Mesothelial cell of epicardium (in vitro differentiated cells): ENCODE measurements around the gene OVOL2. TPM values are rescaled to one million over a fixed set of nuclear protein-coding genes. Genes with fewer than 3 reads are reported as not detected.

Source experiments
- DNase-seq, 2 experiments: peaks; one replicate each; pipeline ENCODE4 v3.0.0; 2021; ENCODE audit warnings: low spot score in 2 of 2; ENCODE audit not compliant: unreplicated experiment in 2 of 2
- H3K27ac Mint-ChIP-seq: 2 replicates; pipeline ENCODE4 v1.8.0; 2021; ENCODE audit warnings: mixed read lengths
- H3K27me3 Mint-ChIP-seq: 2 replicates; pipeline ENCODE4 v1.8.0; 2021; ENCODE audit warnings: low read depth, mixed read lengths
- H3K36me3 Mint-ChIP-seq: 2 replicates; pipeline ENCODE4 v1.8.0; 2021; ENCODE audit warnings: mixed read lengths
- H3K4me1 Mint-ChIP-seq: 2 replicates; pipeline ENCODE4 v1.8.0; 2021; ENCODE audit warnings: mixed read lengths
- H3K4me3 Mint-ChIP-seq: 2 replicates; pipeline ENCODE4 v1.8.0; 2021; ENCODE audit warnings: mild to moderate bottlenecking, moderate library complexity, mixed read lengths
- H3K9me3 Mint-ChIP-seq: 2 replicates; pipeline ENCODE4 v1.8.0; 2021; ENCODE audit warnings: mixed read lengths
- total RNA-seq: library from RNA; stranded (reverse); gene quantifications from 3 replicates; pipeline ENCODE4 v1.2.1, GENCODE V29; 2021
- TF ChIP-seq, protein P1 (sequence below): fragments of 200-600 bp; sonication (generic); IDR thresholded peaks from one replicate; pipeline ENCODE4 v1.5.0; 2021; ENCODE audit warnings: antibody characterized with exemption; ENCODE audit not compliant: unreplicated experiment

Gene OVOL2
- total RNA-seq, 1 donor from 2014 or later: 7.3 TPM

DNA sequence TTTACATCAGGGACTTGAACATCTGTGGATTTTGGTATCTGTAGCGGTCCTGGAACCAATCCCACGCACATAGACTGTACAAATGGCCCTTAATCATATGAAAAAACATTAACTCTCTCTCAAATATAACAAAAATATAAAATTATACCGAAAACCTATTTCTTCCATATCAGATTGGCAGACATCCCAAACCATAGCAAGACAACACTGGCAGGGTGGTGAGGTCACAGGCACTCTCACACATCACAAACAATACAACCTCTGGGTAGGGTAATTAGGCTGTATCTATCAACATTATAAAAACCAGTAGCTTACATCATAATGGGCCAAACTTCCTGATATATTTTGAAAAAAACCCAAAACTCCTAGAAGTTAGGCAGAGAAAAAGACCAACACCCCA is 40.9 kb downstream of the OVOL2 start:
- TF ChIP-seq, protein P1, sequence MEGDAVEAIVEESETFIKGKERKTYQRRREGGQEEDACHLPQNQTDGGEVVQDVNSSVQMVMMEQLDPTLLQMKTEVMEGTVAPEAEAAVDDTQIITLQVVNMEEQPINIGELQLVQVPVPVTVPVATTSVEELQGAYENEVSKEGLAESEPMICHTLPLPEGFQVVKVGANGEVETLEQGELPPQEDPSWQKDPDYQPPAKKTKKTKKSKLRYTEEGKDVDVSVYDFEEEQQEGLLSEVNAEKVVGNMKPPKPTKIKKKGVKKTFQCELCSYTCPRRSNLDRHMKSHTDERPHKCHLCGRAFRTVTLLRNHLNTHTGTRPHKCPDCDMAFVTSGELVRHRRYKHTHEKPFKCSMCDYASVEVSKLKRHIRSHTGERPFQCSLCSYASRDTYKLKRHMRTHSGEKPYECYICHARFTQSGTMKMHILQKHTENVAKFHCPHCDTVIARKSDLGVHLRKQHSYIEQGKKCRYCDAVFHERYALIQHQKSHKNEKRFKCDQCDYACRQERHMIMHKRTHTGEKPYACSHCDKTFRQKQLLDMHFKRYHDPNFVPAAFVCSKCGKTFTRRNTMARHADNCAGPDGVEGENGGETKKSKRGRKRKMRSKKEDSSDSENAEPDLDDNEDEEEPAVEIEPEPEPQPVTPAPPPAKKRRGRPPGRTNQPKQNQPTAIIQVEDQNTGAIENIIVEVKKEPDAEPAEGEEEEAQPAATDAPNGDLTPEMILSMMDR: no peak
- H3K27ac Mint-ChIP-seq: no peak overlapping the region
- no peaks in the 10 kb centered on the region for H3K4me1 Mint-ChIP-seq
- peaks cover 19% of the 10 kb centered on the region for H3K36me3 Mint-ChIP-seq
- H3K9me3 Mint-ChIP-seq: no peaks in the 10 kb centered on the region
- no peaks in the 10 kb centered on the region for H3K27me3 Mint-ChIP-seq
- DNase-seq: no peak
- H3K4me3 Mint-ChIP-seq: no peak overlapping the region

DNA sequence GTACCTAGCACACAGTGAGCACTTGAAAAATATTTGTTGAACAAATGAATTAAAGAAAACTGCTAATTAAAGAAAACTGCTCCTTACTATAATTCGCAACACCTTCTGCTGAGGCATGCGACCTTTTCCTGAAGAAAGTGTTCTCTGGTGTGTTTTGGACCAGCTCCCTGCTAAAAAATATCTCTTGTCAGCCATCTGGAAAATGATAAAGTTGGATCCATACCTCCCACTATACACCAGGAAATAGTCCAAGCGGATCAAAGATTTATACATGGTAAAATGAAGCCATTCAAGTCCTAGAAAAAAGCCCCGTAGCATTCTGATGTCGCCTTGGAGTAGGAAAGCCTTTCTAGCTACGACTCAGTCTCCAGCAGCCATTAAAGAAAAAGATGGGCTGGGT is 43.3 kb downstream of the OVOL2 start:
- Mint-ChIP-seq H3K27ac (no peak overlapping the region), H3K4me3 (no peak overlapping the region)
- DNase-seq: no peak

DNA sequence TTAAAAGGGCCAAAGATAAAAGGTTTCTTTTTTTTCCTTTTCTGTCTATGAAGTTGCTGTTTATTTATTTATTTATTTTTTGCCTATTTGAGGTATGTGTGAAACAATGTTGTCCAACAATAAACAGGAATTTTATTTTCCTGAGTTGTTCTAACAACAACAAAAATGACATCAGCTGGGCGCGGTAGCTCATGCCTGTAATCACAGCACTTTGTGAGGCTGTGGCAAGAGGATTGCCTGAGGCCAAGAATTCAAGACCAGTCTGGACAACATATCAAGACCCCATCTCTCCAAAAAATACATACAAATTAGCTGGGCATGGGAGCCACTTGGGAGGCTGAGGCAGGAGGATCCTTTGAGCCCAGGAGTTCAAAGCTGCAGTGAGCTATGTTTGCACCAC is 44.8 kb downstream of the OVOL2 start:
- H3K36me3 Mint-ChIP-seq: peaks cover 9% of the 10 kb centered on the region
- no peak overlapping the region for H3K4me3 Mint-ChIP-seq
- TF ChIP-seq, protein P1: no peak
- no peaks in the 10 kb centered on the region for H3K27me3 Mint-ChIP-seq
- H3K9me3 Mint-ChIP-seq: no peaks in the 10 kb centered on the region
- DNase-seq: no peak
- peaks cover under 1% of the 10 kb centered on the region for H3K4me1 Mint-ChIP-seq
- no peak overlapping the region for H3K27ac Mint-ChIP-seq

More for the DNA sequence above, 43.3 kb downstream of the OVOL2 start:
- no peaks in the 10 kb centered on the region for H3K27me3 Mint-ChIP-seq
- no peaks in the 10 kb centered on the region for H3K4me1 Mint-ChIP-seq
- TF ChIP-seq, protein P1: no peak
- no peaks in the 10 kb centered on the region for H3K9me3 Mint-ChIP-seq
- peaks cover 13% of the 10 kb centered on the region for H3K36me3 Mint-ChIP-seq

DNA sequence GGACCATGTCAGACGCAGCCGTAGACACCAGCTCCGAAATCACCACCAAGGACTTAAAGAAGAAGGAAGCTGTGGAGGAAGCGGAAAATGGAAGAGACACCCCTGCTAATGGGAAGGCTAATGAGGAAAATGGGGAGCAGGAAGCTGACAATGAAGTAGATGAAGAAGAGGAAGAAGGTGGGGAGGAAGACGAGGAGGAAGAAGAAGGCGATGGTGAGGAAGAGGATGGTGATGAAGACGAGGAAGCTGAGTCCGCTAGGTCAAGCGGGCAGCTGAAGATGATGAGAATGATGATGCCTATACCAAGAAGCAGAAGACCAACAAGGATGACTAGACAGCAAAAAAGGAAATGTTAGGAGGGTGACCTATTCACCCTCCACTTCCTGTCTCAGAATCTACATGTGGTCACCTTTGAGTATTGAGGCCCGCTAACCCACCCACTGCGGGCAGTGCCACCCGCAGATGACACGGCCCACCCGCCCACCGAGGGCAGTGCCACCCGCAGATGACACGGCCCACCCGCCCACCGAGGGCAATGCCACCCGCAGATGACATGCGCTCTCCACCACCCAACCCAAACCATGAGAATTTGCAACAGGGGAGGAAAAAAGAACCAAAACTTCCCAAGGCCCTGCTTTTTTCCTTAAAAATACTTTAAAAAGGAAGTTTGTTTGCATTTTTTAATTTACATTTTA is 45.6 kb downstream of the OVOL2 start:
- no peaks in the 10 kb centered on the region for H3K27me3 Mint-ChIP-seq
- H3K4me1 Mint-ChIP-seq: peaks cover 7% of the 10 kb centered on the region
- no peak for DNase-seq
- no peaks in the 10 kb centered on the region for H3K9me3 Mint-ChIP-seq
- H3K27ac Mint-ChIP-seq: no peak overlapping the region
- TF ChIP-seq, protein P1: no peak
- H3K36me3 Mint-ChIP-seq: peaks cover 9% of the 10 kb centered on the region
- no peak overlapping the region for H3K4me3 Mint-ChIP-seq

DNA sequence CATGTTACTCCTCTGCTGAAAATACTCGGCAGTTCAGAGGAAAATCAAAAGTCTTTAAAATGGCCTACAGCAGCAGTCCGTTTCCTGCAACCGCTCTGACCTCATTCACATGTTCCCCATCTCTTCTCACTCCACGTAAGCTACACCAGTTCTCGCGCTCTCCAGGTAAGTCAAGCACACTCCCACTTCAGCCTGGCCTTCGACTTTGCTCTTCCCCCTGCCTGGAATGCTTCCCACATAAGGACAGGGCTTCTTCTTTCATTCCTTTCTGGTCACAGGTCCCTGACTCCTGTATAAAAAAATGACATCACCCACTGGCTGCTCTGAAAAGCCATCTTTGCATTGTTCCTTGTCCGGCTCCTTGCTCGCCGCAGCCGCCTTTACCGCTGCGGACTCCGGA is 46.2 kb downstream of the OVOL2 start:
- Mint-ChIP-seq H3K4me3 (no peak overlapping the region), H3K9me3 (no peaks in the 10 kb centered on the region), H3K27ac (no peak overlapping the region), H3K27me3 (no peaks in the 10 kb centered on the region), H3K4me1 (peaks cover 9% of the 10 kb centered on the region), H3K36me3 (peaks cover 9% of the 10 kb centered on the region)
- TF ChIP-seq, protein P1: no peak
- no peak for DNase-seq

DNA sequence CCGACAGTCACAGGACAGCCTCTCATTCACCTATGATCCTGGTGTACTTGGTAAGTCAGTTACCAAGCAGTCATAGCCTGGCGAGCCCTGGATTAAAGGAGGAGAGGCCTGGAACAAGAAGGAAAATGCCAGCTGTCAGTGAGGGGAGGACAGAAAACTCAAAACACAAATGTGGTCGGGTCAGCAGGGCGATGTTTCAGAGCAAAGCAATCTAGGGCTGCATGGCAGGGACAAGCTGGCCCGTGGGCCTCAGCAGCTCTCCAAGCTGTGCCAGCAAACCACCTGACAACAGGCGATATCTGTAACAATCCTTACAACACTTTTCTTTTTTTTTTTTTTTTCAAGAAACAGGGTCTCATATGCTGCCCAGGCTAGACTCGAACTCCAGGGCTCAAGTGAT is 48.6 kb downstream of the OVOL2 start:
- TF ChIP-seq, protein P1: no peak
- DNase-seq: no peak
- Mint-ChIP-seq H3K4me3 (no peak overlapping the region), H3K27me3 (no peaks in the 10 kb centered on the region), H3K4me1 (peaks cover 21% of the 10 kb centered on the region), H3K36me3 (peaks cover 9% of the 10 kb centered on the region), H3K9me3 (no peaks in the 10 kb centered on the region), H3K27ac (no peak overlapping the region)
